ENCODE data around the gene GNAI2.
"Not testable (repeated sequence)": the region's sequence is repeated elsewhere in the genome, so short reads cannot be mapped to it uniquely, and the experiment has no call there.

The GNAI2 gene

GRCh38 chr3:50266836-50267235, 30.8 kb downstream of the GNAI2 start:
- DNase-seq: no peak

- DNase-seq: no peak
Measured at GRCh38 chr3:50267280-50267913, 31.4 kb downstream of the GNAI2 start.

- DNase-seq: no peak
Measured at GRCh38 chr3:50268276-50268675, 32.3 kb downstream of the GNAI2 start.

GRCh38 chr3:50268703-50269451, 32.9 kb downstream of the GNAI2 start, which contains the start of gene SEMA3B:
SEMA3B (plus strand) TSS chr3:50269147; CDS start chr3:50269241, 94 bp downstream.
- DNase-seq: no peak

DNA sequence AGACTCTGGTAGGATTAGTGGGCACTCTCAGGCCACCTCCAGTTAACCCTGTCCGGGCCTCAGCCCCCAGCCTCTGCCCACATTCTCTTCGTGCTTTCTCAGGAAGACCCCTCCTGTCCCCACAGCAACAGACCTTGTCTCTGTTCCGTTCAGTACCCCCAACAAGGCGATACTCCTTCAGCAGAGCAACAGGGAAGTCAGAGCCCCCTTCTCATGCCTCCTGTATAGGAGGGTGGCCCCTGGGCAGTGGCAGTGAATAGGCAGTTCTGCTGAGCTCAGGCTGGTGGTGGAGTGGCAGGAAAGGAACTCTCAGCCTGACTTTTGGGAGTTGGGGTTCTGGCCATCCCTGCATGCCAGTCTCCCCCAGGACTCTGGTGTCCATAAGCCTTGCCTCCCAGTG, 33.5 kb downstream of the GNAI2 start:
- no peak for DNase-seq

- DNase-seq: no peak
Measured at GRCh38 chr3:50269977-50270413, 34.0 kb downstream of the GNAI2 start.

DNA sequence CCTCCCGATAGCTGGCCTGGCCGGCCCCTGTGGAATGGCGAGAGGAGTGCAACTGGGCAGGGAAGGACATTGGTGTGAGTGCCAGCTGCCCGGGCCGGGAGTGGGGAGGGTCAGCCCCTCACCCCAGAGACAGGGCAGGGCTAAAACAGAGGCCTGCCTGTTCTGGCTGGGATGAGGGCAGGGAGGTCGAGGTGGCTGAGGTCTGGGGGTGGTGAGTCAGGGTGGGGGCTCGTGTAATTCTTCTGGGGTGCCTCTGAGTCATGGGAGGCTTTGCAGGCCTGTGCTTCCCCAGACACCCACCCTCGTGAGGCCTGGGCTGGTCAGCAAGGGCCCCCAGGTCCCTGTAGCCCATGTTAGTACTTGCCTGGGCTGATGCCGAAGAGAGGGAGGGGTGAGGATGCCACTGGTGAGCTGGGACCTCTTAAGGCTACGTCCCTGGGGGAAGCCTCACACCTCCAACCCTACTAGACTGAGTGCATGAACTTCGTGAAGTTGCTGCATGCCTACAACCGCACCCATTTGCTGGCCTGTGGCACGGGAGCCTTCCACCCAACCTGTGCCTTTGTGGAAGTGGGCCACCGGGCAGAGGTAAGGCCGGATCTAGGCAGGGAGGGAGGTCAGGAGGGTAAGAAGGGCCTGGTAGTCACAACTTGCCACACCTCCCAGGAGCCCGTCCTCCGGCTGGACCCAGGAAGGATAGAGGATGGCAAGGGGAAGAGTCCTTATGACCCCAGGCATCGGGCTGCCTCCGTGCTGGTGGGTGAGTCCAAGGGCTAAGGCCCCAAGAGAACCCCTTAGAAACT, 34.6 kb downstream of the GNAI2 start:
- no peak for DNase-seq

- no peak for DNase-seq
Measured at GRCh38 chr3:50271314-50271936, 35.4 kb downstream of the GNAI2 start.

GRCh38 chr3:50272538-50272910, 36.5 kb downstream of the GNAI2 start:
- not testable (repeated sequence) for DNase-seq

- DNase-seq: no peak
Measured at GRCh38 chr3:50272911-50273688, 37.1 kb downstream of the GNAI2 start.

GRCh38 chr3:50273689-50274065, 37.7 kb downstream of the GNAI2 start:
- DNase-seq: no peak

- DNase-seq: no peak
Measured at GRCh38 chr3:50274371-50275104, 38.5 kb downstream of the GNAI2 start.

- no peak for DNase-seq
Measured at GRCh38 chr3:50275141-50275995, 39.4 kb downstream of the GNAI2 start.

- no peak for DNase-seq
Measured at GRCh38 chr3:50275996-50276761, 40.2 kb downstream of the GNAI2 start.

DNA sequence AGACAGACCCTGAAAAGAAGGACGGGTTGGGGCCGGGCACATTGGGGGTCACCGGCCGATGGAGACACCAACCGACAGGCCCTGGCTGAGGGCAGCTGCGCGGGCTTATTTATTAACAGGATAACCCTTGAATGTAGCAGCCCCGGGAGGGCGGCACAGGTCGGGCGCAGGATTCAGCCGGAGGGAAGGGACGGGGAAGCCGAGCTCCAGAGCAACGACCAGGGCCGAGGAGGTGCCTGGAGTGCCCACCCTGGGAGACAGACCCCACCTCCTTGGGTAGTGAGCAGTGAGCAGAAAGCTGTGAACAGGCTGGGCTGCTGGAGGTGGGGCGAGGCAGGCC, 40.7 kb downstream of the GNAI2 start:
- DNase-seq: no peak

DNA sequence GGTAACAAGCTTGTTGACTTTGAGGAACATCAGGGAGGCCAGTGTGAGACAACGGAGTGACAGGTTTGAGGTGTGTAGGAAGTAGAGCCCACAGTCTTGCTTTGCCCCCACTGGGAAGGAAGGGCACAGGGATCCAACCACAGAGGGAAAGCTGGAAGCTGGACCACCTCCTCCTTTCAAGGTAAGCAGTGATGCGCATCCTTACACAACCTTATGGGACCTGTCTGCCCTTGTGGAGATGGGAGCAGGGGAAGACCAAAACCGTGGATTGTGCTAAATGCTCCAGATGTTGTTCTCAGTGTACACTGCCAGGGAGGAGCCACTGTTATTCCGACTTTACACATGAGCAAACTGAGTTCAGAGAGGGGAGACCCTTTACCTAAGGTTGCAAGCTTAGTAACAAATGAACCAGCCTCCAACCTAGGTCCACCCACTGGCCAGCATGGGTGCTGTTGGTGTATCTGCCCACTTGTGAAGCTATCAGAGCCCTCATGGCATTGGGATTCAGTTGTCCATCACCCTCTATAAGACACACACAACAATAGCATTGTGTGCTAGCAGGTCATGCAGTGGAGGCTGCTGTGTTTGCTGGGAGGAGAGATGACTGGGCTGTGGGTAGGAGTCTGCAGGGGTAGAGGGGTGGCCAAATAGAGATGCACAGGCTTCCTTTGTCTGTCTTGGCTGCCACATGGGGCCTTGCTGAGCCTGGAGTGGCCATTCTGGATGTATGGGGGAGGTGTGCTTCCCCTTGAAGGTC, 42.3 kb downstream of the GNAI2 start:
- no peak for DNase-seq

DNA sequence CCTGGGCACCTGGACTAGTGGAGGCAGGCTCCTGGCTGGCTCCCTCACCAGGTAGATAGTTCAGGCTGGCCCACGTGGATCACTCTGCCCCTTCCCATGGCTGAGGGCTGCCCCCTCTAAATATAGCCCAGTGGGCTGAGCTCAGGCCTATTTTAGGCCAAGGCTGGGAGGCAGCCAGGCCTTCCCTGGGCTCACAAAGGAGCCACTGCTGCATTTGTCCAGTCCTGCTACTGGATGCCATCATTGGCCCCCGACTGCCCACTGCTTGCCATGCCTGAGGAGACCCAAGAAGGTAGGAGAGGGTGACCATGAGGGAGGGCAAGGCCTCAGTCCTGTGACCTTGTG, 42.8 kb downstream of the GNAI2 start, which contains the start of gene LSMEM2:
TSS of gene LSMEM2 (plus strand) at position 208 of the 345 bp plus-strand sequence. CDS start at position 235, 27 bp downstream.
- DNase-seq: no peak

DNA sequence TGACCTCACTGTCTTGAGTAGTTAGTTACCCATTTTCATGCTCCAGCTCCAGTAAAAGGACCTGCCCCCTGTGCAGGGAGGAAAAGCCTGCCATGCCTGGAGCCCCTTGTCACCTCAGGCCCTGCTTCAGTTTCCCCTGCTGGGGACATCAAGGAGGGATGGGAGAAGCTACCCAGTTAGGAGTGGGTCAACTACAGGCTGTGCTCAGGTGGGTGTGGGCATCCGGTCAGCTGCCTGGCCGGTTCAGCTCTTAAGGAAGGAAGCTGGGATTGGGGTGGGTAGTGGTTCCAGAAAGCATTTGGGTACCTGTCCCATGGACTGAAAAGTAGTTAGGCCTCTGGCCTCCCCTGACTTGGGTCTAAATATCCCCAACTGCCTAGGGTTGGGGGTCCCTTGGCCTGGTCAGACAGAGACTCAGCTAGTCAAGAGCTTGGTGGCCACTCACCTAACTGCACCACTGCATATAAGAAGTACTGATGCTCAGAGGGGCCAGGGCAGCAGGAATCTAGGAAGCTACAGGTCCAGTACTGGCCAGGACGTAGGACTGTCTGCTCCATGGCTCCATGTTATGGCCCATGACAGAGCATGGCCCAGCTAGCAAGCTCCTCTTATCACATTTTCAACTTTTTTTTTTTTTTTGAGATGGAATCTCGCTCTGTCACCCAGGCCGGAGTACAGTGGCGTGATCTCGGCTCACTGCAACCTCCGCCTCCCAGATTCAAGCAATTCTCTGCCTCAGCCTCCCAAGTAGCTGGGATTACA, 43.4 kb downstream of the GNAI2 start:
- no peak for DNase-seq

Data from NCI-H187 treated with DMSO at 0.1 percent for 48 hours (cell line).